ENCODE data around the gene POLE4.

Gene POLE4

GRCh38 chr2:75002007-75002406 is 43.6 kb downstream of the POLE4 start:
- no peak overlapping the region for H3K4me3 ChIP-seq (ENCODE audit: low read length)
- no peak for TF ChIP-seq ZNF274 (IDR thresholded peaks at IDR 0.05; ENCODE audit: low read depth, low read length)

GRCh38 chr2:75003276-75003675 is 44.8 kb downstream of the POLE4 start:
- no peak for TF ChIP-seq ZNF274 (IDR thresholded peaks at IDR 0.05; ENCODE audit: low read depth, low read length)
- H3K4me3 ChIP-seq (ENCODE audit: low read length) = no peak overlapping the region

- H3K4me3 ChIP-seq (ENCODE audit: low read length) = no peak overlapping the region
- no peak for TF ChIP-seq ZNF274 (IDR thresholded peaks at IDR 0.05; ENCODE audit: low read depth, low read length)
These were observed 45.3 kb downstream of the POLE4 start for GRCh38 chr2:75003773-75004172.

- no peak for TF ChIP-seq ZNF274 (IDR thresholded peaks at IDR 0.05; ENCODE audit: low read depth, low read length)
- H3K4me3 ChIP-seq (ENCODE audit: low read length) = no peak overlapping the region
These were observed 47.6 kb downstream of the POLE4 start for GRCh38 chr2:75006041-75006440.

GRCh38 chr2:75007061-75007460 is 48.6 kb downstream of the POLE4 start:
- H3K4me3 ChIP-seq (ENCODE audit: low read length) = no peak overlapping the region
- no peak for TF ChIP-seq ZNF274 (IDR thresholded peaks at IDR 0.05; ENCODE audit: low read depth, low read length)

- no peak overlapping the region for H3K4me3 ChIP-seq (ENCODE audit: low read length)
- no peak for TF ChIP-seq ZNF274 (IDR thresholded peaks at IDR 0.05; ENCODE audit: low read depth, low read length)
These were observed 49.4 kb downstream of the POLE4 start for GRCh38 chr2:75007819-75008218.

- no peak for TF ChIP-seq ZNF274 (IDR thresholded peaks at IDR 0.05; ENCODE audit: low read depth, low read length)
- H3K4me3 ChIP-seq (ENCODE audit: low read length) = no peak overlapping the region
These were observed 52.1 kb downstream of the POLE4 start for GRCh38 chr2:75010571-75010970.

GRCh38 chr2:75012080-75012479 is 53.6 kb downstream of the POLE4 start:
- H3K4me3 ChIP-seq (ENCODE audit: low read length) = no peak overlapping the region
- TF ChIP-seq ZNF274 (IDR thresholded peaks at IDR 0.05; ENCODE audit: low read depth, low read length) = no peak

GRCh38 chr2:75018162-75018561 is 59.7 kb downstream of the POLE4 start:
- no peak for TF ChIP-seq ZNF274 (IDR thresholded peaks at IDR 0.05; ENCODE audit: low read depth, low read length)
- H3K4me3 ChIP-seq (ENCODE audit: low read length) = no peak overlapping the region
